ENCODE measurements around the gene OR52K1. TPM values are rescaled to one million over a fixed set of nuclear protein-coding genes. Genes with fewer than 3 reads are reported as not detected.

The OR52K1 gene
- total RNA-seq, 4 donors from 2014 or later, result 0.11 TPM; not detected in 3

DNA sequence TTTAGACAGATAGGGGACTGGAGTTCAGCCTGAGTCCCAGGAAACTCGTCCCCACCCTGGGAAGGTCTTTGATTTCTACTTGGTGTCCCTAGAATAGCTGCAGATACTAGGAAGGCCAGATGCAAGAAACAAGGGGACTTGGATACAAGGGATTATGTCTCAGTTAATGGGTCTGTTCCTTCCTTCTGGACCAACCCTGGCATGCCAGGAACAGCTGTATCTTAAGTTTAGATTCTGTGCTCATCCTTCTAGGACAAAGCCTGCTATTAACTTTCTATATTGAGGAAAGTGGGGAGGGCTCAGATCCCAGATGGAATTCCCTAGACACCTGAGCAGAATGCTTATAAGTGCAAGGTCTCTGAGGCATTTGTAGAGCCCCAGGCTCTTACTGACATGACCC, 58.6 kb downstream of the OR52K1 start:
- intact Hi-C loops (cut with DNase I), result no loop called here
- H3K27ac ChIP-seq (replicated peaks in 1 of 4), result no peak overlapping the region
- no peak overlapping the region for H3K4me3 ChIP-seq
- H3K27me3 ChIP-seq, result no peaks in the 10 kb centered on the region
- 10% methylated on average over 1 of the region's 1 CpG for WGBS
- no peaks in the 10 kb centered on the region for H3K9me3 ChIP-seq
- TF ChIP-seq POLR2A (IDR thresholded peaks at IDR 0.05; ENCODE audit: low read depth) (no peak), POLR2AphosphoS5 (IDR thresholded peaks at IDR 0.05) (no peak), EP300 (IDR thresholded peaks at IDR 0.05) (no peak)
- TF ChIP-seq, protein P1, sequence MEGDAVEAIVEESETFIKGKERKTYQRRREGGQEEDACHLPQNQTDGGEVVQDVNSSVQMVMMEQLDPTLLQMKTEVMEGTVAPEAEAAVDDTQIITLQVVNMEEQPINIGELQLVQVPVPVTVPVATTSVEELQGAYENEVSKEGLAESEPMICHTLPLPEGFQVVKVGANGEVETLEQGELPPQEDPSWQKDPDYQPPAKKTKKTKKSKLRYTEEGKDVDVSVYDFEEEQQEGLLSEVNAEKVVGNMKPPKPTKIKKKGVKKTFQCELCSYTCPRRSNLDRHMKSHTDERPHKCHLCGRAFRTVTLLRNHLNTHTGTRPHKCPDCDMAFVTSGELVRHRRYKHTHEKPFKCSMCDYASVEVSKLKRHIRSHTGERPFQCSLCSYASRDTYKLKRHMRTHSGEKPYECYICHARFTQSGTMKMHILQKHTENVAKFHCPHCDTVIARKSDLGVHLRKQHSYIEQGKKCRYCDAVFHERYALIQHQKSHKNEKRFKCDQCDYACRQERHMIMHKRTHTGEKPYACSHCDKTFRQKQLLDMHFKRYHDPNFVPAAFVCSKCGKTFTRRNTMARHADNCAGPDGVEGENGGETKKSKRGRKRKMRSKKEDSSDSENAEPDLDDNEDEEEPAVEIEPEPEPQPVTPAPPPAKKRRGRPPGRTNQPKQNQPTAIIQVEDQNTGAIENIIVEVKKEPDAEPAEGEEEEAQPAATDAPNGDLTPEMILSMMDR (IDR thresholded peaks at IDR 0.05), result no peak
- H3K4me1 ChIP-seq, result no peaks in the 10 kb centered on the region
- no peak for DNase-seq (ENCODE audit: extremely low spot score)
- H3K36me3 ChIP-seq, result no peaks in the 10 kb centered on the region

Other genes starting within 250 kb of the OR52K1 start
- gene OR52B4, start 114.3 kb upstream of the OR52K1 start, total RNA-seq, result not detected
- 10 to 100 TPM; 16.6 to 22.0 (median 18.1) TPM for gene TRIM21, start 88.9 kb upstream of the OR52K1 start, total RNA-seq
- gene OR52K2, start 33.4 kb upstream of the OR52K1 start, total RNA-seq, result not detected
- gene OR52M1, start 62.5 kb downstream of the OR52K1 start, total RNA-seq, result not detected
- gene OR52I2, start 99.1 kb downstream of the OR52K1 start, total RNA-seq, result not detected
- gene OR52I1, start 111.4 kb downstream of the OR52K1 start, total RNA-seq, result not detected
- 10 to 100 TPM in 2 of 4 donors, 1 to 10 TPM in 2; 8.8 to 16.8 (median 11.2) TPM for gene TRIM68, start 125.6 kb downstream of the OR52K1 start, total RNA-seq
- gene OR51D1, start 154.8 kb downstream of the OR52K1 start, total RNA-seq, result not detected
- gene OR51E1, start 161.3 kb downstream of the OR52K1 start, total RNA-seq, result 1 to 10 TPM in 2 of 4 donors, under 1 TPM in 1, not detected in 1; 0.33 to 1.3 (median 1.2) TPM
- 1 to 10 TPM in 2 of 4 donors, under 1 TPM in 2; under 0.01 to 1.8 (median 0.72) TPM for gene OR51E2, start 215.2 kb downstream of the OR52K1 start, total RNA-seq
- gene MMP26, start 222.1 kb downstream of the OR52K1 start, total RNA-seq, result not detected

Measured in esophagus muscularis mucosa (tissue), 4 donors.